ENCODE measurements around the gene OBSL1. TPM values are rescaled to one million over a fixed set of nuclear protein-coding genes. Genes with fewer than 3 reads are reported as not detected.

Gene OBSL1
- total RNA-seq, 1 experiment from 2014 or later, result not detected

- Histone ChIP-seq H4K20me1 (ENCODE audit: insufficient read depth, low read depth, low read length) (0 out of 2 replicates have a peak, but pooled peaks cover under 1% of the 10 kb centered on the region), H3K79me2 (ENCODE audit: low read length) (no peaks in the 10 kb centered on the region), H3K4me2 (ENCODE audit: low read depth, low read length, poor library complexity, severe bottlenecking) (no peak overlapping the region), H3K36me3 (ENCODE audit: insufficient read depth, low read length) (no peaks in the 10 kb centered on the region), H3K9me2 (replicated peaks; ENCODE audit: insufficient read depth, low read length) (no peaks in the 10 kb centered on the region), H3K27me3 (ENCODE audit: low read length) (no peaks in the 10 kb centered on the region), H3K9ac (ENCODE audit: low read length) (no peak overlapping the region), H3K4me1 (ENCODE audit: low read length) (peaks cover 28% of the 10 kb centered on the region), H2AFZ (ENCODE audit: low read length) (no peak overlapping the region), H3K27ac (ENCODE audit: low read length) (no peak overlapping the region), H3K4me3 (ENCODE audit: low read length) (no peak overlapping the region), H3K9me3 (ENCODE audit: low read length) (no peaks in the 10 kb centered on the region)
- DNase-seq, result no peak
These were observed 56.5 kb downstream of the OBSL1 start for GRCh38 chr2:219514836-219515235.

GRCh38 chr2:219514196-219514761 is 57.1 kb downstream of the OBSL1 start, which contains the start of gene ASIC4:
ASIC4 (plus strand) TSS chr2:219514482; CDS start chr2:219514725, 243 bp downstream.
- no peak within 1 kb of the TSS for H3K27ac ChIP-seq (ENCODE audit: low read length)
- no peak within 1 kb of the TSS for H3K4me2 ChIP-seq (ENCODE audit: low read depth, low read length, poor library complexity, severe bottlenecking)
- H3K9me2 ChIP-seq (replicated peaks; ENCODE audit: insufficient read depth, low read length), result no peaks in the 10 kb centered on the region
- H3K4me1 ChIP-seq (ENCODE audit: low read length), result peaks cover 29% of the 10 kb centered on the region
- H2AFZ ChIP-seq (ENCODE audit: low read length), result no peak within 1 kb of the TSS
- H3K27me3 ChIP-seq (ENCODE audit: low read length), result no peaks in the 10 kb centered on the region
- H3K36me3 ChIP-seq (ENCODE audit: insufficient read depth, low read length), result no peaks in the 10 kb centered on the region
- no peak for DNase-seq
- no peaks in the 10 kb centered on the region for H3K79me2 ChIP-seq (ENCODE audit: low read length)
- no peak within 1 kb of the TSS for H3K9ac ChIP-seq (ENCODE audit: low read length)
- no peaks in the 10 kb centered on the region for H3K9me3 ChIP-seq (ENCODE audit: low read length)
- H3K4me3 ChIP-seq (ENCODE audit: low read length), result no peak within 1 kb of the TSS
- H4K20me1 ChIP-seq (ENCODE audit: insufficient read depth, low read depth, low read length), result 0 out of 2 replicates have a peak, but pooled peaks cover 4% of the 10 kb centered on the region

GRCh38 chr2:219513787-219514186 is 57.6 kb downstream of the OBSL1 start:
- Histone ChIP-seq H3K9ac (ENCODE audit: low read length) (no peak overlapping the region), H3K4me2 (ENCODE audit: low read depth, low read length, poor library complexity, severe bottlenecking) (no peak overlapping the region), H3K27me3 (ENCODE audit: low read length) (no peaks in the 10 kb centered on the region), H3K4me1 (ENCODE audit: low read length) (peaks cover 29% of the 10 kb centered on the region), H3K9me3 (ENCODE audit: low read length) (no peaks in the 10 kb centered on the region), H3K27ac (ENCODE audit: low read length) (no peak overlapping the region), H3K79me2 (ENCODE audit: low read length) (no peaks in the 10 kb centered on the region), H3K9me2 (replicated peaks; ENCODE audit: insufficient read depth, low read length) (no peaks in the 10 kb centered on the region), H2AFZ (ENCODE audit: low read length) (no peak overlapping the region), H3K36me3 (ENCODE audit: insufficient read depth, low read length) (no peaks in the 10 kb centered on the region), H3K4me3 (ENCODE audit: low read length) (no peak overlapping the region), H4K20me1 (ENCODE audit: insufficient read depth, low read depth, low read length) (0 out of 2 replicates have a peak, but pooled peaks cover 4% of the 10 kb centered on the region)
- DNase-seq, result no peak

DNA sequence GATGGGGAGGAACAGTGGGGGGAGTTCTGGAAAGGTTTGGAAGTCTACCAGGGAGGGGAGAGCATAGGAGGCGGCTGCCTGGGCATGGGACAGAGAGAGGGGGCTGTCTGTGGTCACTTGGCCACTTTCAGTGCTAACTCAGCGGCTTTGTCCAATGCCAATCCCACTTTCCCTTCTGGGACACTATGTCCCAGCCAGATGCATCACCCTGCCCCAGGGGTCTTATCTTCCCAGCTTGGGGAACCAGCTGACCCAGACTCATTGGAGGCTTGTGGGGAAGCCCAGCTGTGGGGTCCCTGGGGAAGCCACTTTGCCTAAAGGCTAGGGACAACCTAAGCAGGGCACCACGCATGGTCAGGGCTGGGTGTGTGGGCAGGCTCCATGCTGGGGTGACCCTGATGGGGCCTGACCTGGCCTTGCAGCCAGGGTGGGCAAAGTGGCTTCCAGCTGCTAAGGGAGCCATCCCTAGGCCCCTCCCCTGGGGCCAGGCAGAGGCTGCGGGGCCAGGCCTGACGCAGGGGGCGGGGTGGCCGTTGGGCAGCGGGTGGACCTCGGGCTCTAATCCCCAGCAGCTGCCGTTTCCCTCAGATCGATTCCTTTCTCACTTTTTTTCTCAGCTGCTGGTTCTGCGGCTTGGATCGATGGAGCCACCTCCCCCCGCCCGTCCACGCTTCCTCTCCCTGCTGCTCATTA is 58.7 kb downstream of the OBSL1 start:
- Histone ChIP-seq H3K4me2 (ENCODE audit: low read depth, low read length, poor library complexity, severe bottlenecking) (peak overlapping the region; percentile 19), H3K36me3 (ENCODE audit: insufficient read depth, low read length) (no peaks in the 10 kb centered on the region), H3K9me2 (replicated peaks; ENCODE audit: insufficient read depth, low read length) (no peaks in the 10 kb centered on the region), H3K27ac (ENCODE audit: low read length) (no peak overlapping the region), H3K4me3 (ENCODE audit: low read length) (no peak overlapping the region), H3K79me2 (ENCODE audit: low read length) (no peaks in the 10 kb centered on the region), H3K4me1 (ENCODE audit: low read length) (peaks cover 29% of the 10 kb centered on the region), H3K9me3 (ENCODE audit: low read length) (no peaks in the 10 kb centered on the region), H3K9ac (ENCODE audit: low read length) (no peak overlapping the region), H4K20me1 (ENCODE audit: insufficient read depth, low read depth, low read length) (0 out of 2 replicates have a peak, but pooled peaks cover 4% of the 10 kb centered on the region), H2AFZ (ENCODE audit: low read length) (no peak overlapping the region), H3K27me3 (ENCODE audit: low read length) (no peaks in the 10 kb centered on the region)
- no peak for DNase-seq

DNA sequence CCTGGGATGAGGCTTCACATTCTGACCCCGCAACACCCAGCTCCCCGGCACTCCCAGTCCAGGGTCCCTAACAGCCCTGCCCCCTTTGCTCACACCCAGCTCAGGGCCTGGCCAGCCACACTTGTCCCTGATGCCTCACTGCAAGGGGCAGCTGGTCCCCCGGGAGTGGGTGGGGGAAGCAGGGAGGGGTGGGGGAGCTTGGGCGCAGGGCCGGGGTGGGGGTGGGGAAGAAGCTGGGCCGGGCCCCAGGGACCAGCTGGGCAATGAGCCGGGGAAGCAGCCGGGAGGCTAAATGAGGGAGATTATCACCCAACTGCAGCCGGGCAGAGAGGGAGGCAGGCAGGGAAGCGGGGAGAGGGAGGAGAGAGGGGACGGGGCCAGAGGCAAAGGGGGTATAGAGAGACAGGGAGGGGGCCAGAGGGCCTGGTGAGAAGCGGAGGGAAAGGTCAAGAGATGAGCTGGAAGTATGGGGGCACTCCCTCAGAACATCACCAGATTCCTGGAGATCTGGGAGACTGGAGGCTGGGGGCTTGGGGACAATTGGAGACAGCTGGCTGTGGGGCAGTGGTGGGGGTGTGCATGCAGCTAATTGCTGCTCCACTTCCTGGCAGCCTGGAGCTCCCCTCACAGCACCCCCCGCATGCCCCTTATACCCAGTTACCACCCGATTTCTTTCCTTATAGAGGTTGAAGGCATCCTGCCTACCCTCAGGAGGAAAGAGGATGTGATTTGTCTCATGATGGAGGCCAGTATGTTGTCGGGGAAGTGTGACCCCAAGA is 59.6 kb downstream of the OBSL1 start:
- Histone ChIP-seq H3K27me3 (ENCODE audit: low read length) (no peaks in the 10 kb centered on the region), H3K9me3 (ENCODE audit: low read length) (no peaks in the 10 kb centered on the region), H3K4me3 (ENCODE audit: low read length) (no peak overlapping the region), H3K4me2 (ENCODE audit: low read depth, low read length, poor library complexity, severe bottlenecking) (peak overlapping the region; percentile 15), H3K27ac (ENCODE audit: low read length) (no peak overlapping the region), H3K4me1 (ENCODE audit: low read length) (peaks cover 29% of the 10 kb centered on the region), H3K79me2 (ENCODE audit: low read length) (no peaks in the 10 kb centered on the region), H3K9me2 (replicated peaks; ENCODE audit: insufficient read depth, low read length) (no peaks in the 10 kb centered on the region), H4K20me1 (ENCODE audit: insufficient read depth, low read depth, low read length) (0 out of 2 replicates have a peak, but pooled peaks cover 4% of the 10 kb centered on the region), H3K9ac (ENCODE audit: low read length) (no peak overlapping the region), H3K36me3 (ENCODE audit: insufficient read depth, low read length) (no peaks in the 10 kb centered on the region), H2AFZ (ENCODE audit: low read length) (no peak overlapping the region)
- DNase-seq, result no peak

DNA sequence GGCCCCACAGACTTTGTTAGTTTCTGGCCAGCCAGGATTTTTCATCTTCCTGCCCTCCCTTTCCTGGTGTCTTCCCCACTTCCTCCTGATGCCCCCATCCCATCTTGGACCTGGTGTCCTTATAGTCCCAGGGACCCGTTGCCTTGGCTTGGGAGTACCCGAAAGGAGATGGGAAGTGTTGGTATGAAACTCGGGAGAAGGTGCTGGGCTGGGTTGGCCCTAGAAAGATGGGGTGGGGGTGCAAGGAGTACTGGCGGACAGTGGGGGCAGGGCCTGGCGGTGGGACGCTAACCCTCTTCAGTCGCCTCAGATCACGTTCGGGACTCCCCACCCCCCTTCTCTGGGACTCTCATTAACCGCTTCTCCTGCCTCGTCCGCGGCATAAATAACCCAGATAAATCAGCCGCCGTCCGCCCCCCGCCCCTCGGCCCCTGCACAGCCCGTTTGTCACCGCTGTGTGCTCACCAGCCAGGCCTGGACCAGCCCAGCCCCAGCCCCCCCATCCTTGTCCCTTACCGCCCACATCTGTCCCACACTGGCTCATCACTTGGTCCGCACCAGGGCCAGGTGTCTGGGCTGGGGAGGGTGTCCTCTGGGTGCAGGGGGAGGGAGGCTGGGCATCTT is 60.7 kb downstream of the OBSL1 start:
- no peaks in the 10 kb centered on the region for H3K79me2 ChIP-seq (ENCODE audit: low read length)
- no peaks in the 10 kb centered on the region for H3K9me3 ChIP-seq (ENCODE audit: low read length)
- H3K9me2 ChIP-seq (replicated peaks; ENCODE audit: insufficient read depth, low read length), result no peaks in the 10 kb centered on the region
- H3K36me3 ChIP-seq (ENCODE audit: insufficient read depth, low read length), result no peaks in the 10 kb centered on the region
- H3K27ac ChIP-seq (ENCODE audit: low read length), result no peak overlapping the region
- no peaks in the 10 kb centered on the region for H3K27me3 ChIP-seq (ENCODE audit: low read length)
- H3K4me3 ChIP-seq (ENCODE audit: low read length), result no peak overlapping the region
- H3K4me2 ChIP-seq (ENCODE audit: low read depth, low read length, poor library complexity, severe bottlenecking), result no peak overlapping the region
- H4K20me1 ChIP-seq (ENCODE audit: insufficient read depth, low read depth, low read length), result 0 out of 2 replicates have a peak, but pooled peaks cover 4% of the 10 kb centered on the region
- no peak for DNase-seq
- H3K4me1 ChIP-seq (ENCODE audit: low read length), result peaks cover 29% of the 10 kb centered on the region
- H2AFZ ChIP-seq (ENCODE audit: low read length), result no peak overlapping the region
- no peak overlapping the region for H3K9ac ChIP-seq (ENCODE audit: low read length)

DNA sequence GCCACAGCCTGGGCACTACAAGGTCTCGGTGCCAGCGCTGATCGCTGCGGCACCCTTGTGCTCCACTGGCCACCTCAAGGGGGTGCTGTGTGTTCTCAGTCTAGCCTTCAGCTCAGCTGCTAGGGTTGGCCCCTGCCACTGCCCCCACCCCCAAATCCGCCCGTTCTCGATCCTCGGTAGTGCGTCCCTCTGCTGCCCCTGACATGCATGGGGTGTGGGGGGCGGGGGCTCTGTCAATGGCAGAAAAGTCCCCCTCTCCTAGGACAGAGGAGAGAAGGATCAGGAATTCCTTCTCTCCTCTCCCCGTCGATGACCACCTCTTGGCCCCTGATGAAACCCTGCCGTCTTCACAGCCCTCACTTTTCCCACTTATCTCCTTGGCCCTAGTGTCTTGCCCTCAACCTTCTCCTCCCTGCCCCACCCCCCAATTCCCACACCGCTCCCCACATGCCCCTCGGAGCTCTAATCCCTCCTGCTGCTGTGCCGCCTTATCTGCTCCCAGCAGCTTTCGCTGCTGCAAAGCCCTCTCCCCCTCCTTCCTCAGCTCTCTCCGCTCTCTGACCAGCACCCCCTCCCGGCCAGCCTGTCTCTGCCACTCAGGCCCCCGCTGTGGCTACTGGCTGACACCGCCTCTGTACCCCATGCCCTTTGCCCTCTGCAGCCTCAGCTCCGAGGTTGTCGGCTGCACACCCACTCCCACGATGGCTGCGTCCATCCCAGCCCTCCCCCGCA is 61.4 kb downstream of the OBSL1 start:
- Histone ChIP-seq H3K79me2 (ENCODE audit: low read length) (no peaks in the 10 kb centered on the region), H3K9ac (ENCODE audit: low read length) (no peak overlapping the region), H3K4me1 (ENCODE audit: low read length) (peaks cover 29% of the 10 kb centered on the region), H3K27me3 (ENCODE audit: low read length) (no peaks in the 10 kb centered on the region), H4K20me1 (ENCODE audit: insufficient read depth, low read depth, low read length) (0 out of 2 replicates have a peak, but pooled peaks cover 4% of the 10 kb centered on the region), H3K4me3 (ENCODE audit: low read length) (no peak overlapping the region), H2AFZ (ENCODE audit: low read length) (no peak overlapping the region), H3K27ac (ENCODE audit: low read length) (no peak overlapping the region), H3K4me2 (ENCODE audit: low read depth, low read length, poor library complexity, severe bottlenecking) (no peak overlapping the region), H3K36me3 (ENCODE audit: insufficient read depth, low read length) (no peaks in the 10 kb centered on the region), H3K9me3 (ENCODE audit: low read length) (no peaks in the 10 kb centered on the region), H3K9me2 (replicated peaks; ENCODE audit: insufficient read depth, low read length) (no peaks in the 10 kb centered on the region)
- DNase-seq, result peak; percentile 83

Data from Karpas-422 (cell line).